Fibroblast of lung (primary cell): ENCODE results near the gene OSMR. TPM values are rescaled to one million over a fixed set of nuclear protein-coding genes. Genes with fewer than 3 reads are reported as not detected.
A peak's percentile ranks its signal among the peaks of the same experiment; 100 is the strongest.

Experiments used
- DNase-seq, 2 donors: peaks; one replicate each; pipeline versions ENCODE4 v3.0.0 to v3.0.0-alpha.2; 2010; ENCODE audit warnings: low read depth in 2 of 2
- H2AFZ ChIP-seq: 2 replicates; pipeline ENCODE4 v1.5.1; 2012; ENCODE audit warnings: low read length, control low read depth, inconsistent platforms
- H3K27ac ChIP-seq: 2 replicates; pipeline ENCODE4 v1.5.1; 2011; ENCODE audit warnings: low read length, control low read depth; ENCODE audit not compliant: insufficient read depth
- H3K27me3 ChIP-seq: 2 replicates; pipeline ENCODE4 v1.5.1; 2011; ENCODE audit warnings: mild to moderate bottlenecking, low read length; ENCODE audit not compliant: control insufficient read depth, insufficient read depth
- H3K36me3 ChIP-seq: 2 replicates; pipeline ENCODE4 v1.5.1; 2011; ENCODE audit warnings: low read length; ENCODE audit not compliant: control insufficient read depth, insufficient read depth
- H3K4me1 ChIP-seq: 2 replicates; pipeline ENCODE4 v1.5.1; 2011; ENCODE audit warnings: low read length; ENCODE audit not compliant: control insufficient read depth, insufficient read depth; ENCODE audit errors: extremely low read depth
- H3K4me2 ChIP-seq: 2 replicates; pipeline ENCODE4 v1.5.1; 2011; ENCODE audit warnings: low read length, control low read depth; ENCODE audit not compliant: insufficient read depth; ENCODE audit errors: extremely low read depth
- H3K4me3 ChIP-seq, 4 experiments: fragments of 200-600 bp in 1 of 4; sonication (generic) in 1 of 4; replicated peaks in 1 of 4; 2 replicates each; pipeline ENCODE4 v1.5.1; 2011 to 2016; ENCODE audit warnings: low read length in 4 of 4, low read depth in 3 of 4, mild to moderate bottlenecking in 3 of 4, control low read depth in 2 of 4, inconsistent platforms in 1 of 4, mixed read lengths in 1 of 4; ENCODE audit not compliant: insufficient read depth in 1 of 4; ENCODE audit errors: control extremely low read depth in 1 of 4
- H3K79me2 ChIP-seq: 2 replicates; pipeline ENCODE4 v1.5.1; 2012; ENCODE audit warnings: mild to moderate bottlenecking, low read length, inconsistent platforms; ENCODE audit not compliant: control insufficient read depth, insufficient read depth
- H3K9ac ChIP-seq: 2 replicates; pipeline ENCODE4 v1.5.1; 2011; ENCODE audit warnings: mild to moderate bottlenecking, low read length, control low read depth; ENCODE audit not compliant: insufficient read depth
- H3K9me3 ChIP-seq: 2 replicates; pipeline ENCODE4 v1.5.1; 2012; ENCODE audit warnings: low read depth, low read length; ENCODE audit not compliant: control insufficient read depth, insufficient read depth
- H4K20me1 ChIP-seq: 2 replicates; pipeline ENCODE4 v1.5.1; 2011; ENCODE audit warnings: low read length; ENCODE audit not compliant: control insufficient read depth, insufficient read depth; ENCODE audit errors: extremely low read depth
- EZH2 ChIP-seq: IDR thresholded peaks from 2 replicates; pipeline ENCODE4 v1.5.1; 2012; ENCODE audit warnings: low read length, control low read depth, mild to moderate bottlenecking; ENCODE audit errors: missing control alignments
- polyA plus RNA-seq, 2 donors: library from polyadenylated mRNA; depleted of rRNA in 1 of 2; stranded (reverse) in 1 of 2; unstranded in 1 of 2; fragments of >200 nt; gene quantifications; 2 replicates each; pipeline ENCODE4 v1.2.1, GENCODE V29; 2011 to 2012; ENCODE audit warnings: missing spikeins in 1 of 2
- total RNA-seq: library from RNA; depleted of rRNA; stranded (reverse); fragments of >200 nt; gene quantifications from 2 replicates; pipeline ENCODE4 v1.2.1, GENCODE V29; 2014
- TF ChIP-seq, protein P1 (sequence below), 2 donors: IDR thresholded peaks in 1 of 2; conservative IDR thresholded peaks in 1 of 2; 1 replicate in 1 of 2; 2 replicates in 1 of 2; pipeline ENCODE4 v1.5.1; 2011 to 2012; ENCODE audit warnings: low read length in 2 of 2, control low read depth in 1 of 2, inconsistent platforms in 1 of 2, low read depth in 1 of 2, mild to moderate bottlenecking in 1 of 2

Gene OSMR
- total and polyA plus RNA-seq, 2 donors (not counting 1 experiment from before 2014, with no cell fraction given) = 102 to 189 TPM

DNA sequence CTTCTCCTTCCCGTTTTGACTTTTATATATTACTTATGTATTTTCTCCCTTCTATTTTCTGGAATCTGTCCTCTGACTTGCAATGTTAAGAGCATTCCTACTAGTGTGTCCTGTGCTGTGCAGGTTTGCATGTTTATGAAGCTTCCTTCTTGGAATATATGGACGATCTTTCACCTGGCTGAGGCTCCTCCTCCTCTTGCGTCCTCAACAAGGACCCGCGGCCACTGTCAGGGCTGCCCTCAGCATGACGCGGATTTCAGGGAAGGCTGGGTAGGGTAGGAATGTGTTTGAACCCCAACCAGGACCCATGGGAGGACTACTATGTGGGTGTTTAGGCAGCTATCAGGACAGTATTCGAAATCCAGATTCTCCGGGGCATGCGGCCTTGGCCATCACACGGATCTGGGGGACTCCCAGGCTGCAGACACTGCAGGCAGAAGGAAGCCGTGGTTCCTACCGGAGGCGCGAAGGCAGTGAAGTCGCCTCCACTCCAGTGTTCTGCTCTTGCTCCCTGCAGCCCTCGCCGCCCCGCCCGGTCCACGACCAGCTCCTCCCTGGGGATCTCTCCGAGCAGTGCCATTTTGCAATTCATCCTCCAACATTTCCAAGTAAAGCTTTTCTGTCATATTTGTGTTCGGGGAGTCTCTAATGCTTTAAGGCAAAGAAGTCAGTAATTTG is 37.0 kb upstream of the OSMR start:
- H3K9ac ChIP-seq = no peak overlapping the region
- no peaks in the 10 kb centered on the region for H3K79me2 ChIP-seq

DNA sequence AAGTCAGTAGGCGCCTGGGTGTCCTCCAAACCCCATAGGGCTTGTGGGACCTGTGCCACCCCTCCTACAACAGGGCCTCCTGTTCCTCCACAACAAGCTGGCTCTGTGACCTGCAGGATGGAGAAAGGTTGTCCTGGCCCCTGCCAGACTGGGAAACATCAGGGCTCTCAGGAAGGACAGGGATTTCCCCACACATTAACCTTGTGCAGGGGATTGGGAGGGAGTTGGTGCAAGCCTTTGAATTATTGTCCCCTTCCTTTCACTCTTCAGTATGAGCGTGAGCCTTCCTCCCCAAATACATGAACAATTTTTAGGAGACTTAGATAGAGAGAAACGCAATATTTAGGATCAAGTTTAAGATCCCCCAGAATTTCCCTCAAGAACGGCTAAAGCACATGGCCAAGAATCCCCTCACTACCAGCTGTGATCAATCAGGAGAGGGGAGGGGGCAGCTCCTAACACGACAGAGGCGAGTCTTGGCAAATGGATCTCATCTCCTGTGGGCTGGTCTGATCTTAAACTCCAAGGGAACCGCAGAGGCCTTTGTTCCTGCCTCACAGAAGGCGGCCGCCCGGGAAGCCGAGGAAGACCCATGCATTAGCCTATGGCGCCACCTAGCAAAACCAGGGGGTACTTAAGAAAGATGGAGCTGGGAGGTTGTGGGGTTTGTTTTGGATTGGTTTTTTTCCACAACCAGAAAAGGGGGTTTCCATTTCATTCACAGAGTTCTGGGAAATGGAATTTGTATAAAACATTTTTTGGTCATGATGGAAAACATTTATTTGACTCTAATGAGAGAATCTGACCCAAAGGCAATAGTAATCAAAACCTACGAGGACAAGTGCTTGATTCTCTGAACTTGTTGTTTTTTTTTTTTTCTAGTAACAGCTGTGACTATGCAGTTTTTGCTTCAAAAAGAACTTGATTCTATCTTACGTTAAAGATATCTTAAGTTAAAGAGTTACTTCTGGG is 36.1 kb upstream of the OSMR start:
- Histone ChIP-seq H3K4me3 (no peak overlapping the region), H3K4me1 (peaks cover 32% of the 10 kb centered on the region), H3K27ac (peak overlapping the region; percentile 33), H3K27me3 (no peaks in the 10 kb centered on the region), H3K4me2 (peak overlapping the region; percentile 25), H4K20me1 (no peaks in the 10 kb centered on the region), H3K36me3 (no peaks in the 10 kb centered on the region), H3K9ac (no peak overlapping the region), H3K9me3 (no peaks in the 10 kb centered on the region), H2AFZ (peak overlapping the region; percentile 25), H3K79me2 (no peaks in the 10 kb centered on the region)
- TF ChIP-seq EZH2 = no peak
- TF ChIP-seq, protein P1, sequence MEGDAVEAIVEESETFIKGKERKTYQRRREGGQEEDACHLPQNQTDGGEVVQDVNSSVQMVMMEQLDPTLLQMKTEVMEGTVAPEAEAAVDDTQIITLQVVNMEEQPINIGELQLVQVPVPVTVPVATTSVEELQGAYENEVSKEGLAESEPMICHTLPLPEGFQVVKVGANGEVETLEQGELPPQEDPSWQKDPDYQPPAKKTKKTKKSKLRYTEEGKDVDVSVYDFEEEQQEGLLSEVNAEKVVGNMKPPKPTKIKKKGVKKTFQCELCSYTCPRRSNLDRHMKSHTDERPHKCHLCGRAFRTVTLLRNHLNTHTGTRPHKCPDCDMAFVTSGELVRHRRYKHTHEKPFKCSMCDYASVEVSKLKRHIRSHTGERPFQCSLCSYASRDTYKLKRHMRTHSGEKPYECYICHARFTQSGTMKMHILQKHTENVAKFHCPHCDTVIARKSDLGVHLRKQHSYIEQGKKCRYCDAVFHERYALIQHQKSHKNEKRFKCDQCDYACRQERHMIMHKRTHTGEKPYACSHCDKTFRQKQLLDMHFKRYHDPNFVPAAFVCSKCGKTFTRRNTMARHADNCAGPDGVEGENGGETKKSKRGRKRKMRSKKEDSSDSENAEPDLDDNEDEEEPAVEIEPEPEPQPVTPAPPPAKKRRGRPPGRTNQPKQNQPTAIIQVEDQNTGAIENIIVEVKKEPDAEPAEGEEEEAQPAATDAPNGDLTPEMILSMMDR (conservative IDR thresholded peaks at IDR 0.05 in 1 of 2, IDR thresholded peaks at IDR 0.05 in 1 of 2; ENCODE audit: low read depth in 1 of 2, low read length in 2 of 2) = peak; percentile 69 to 92
- peak; percentile 86 to 97 for DNase-seq

More for the DNA sequence above, 37.0 kb upstream of the OSMR start:
- Histone ChIP-seq H3K4me1 (peaks cover 32% of the 10 kb centered on the region), H3K27ac (peak overlapping the region; percentile 53), H3K4me3 (no peak overlapping the region), H3K27me3 (no peaks in the 10 kb centered on the region), H4K20me1 (no peaks in the 10 kb centered on the region), H3K9me3 (no peaks in the 10 kb centered on the region), H2AFZ (no peak overlapping the region), H3K4me2 (no peak overlapping the region), H3K36me3 (no peaks in the 10 kb centered on the region)
- no peak for DNase-seq
- TF ChIP-seq, protein P1 (conservative IDR thresholded peaks at IDR 0.05 in 1 of 2, IDR thresholded peaks at IDR 0.05 in 1 of 2; ENCODE audit: low read depth in 1 of 2, low read length in 2 of 2) = no peak
- TF ChIP-seq EZH2 = no peak

- no peaks in the 10 kb centered on the region for H3K36me3 ChIP-seq
- no peak overlapping the region for H3K4me3 ChIP-seq
- no peak for TF ChIP-seq EZH2
- TF ChIP-seq, protein P1 (conservative IDR thresholded peaks at IDR 0.05 in 1 of 2, IDR thresholded peaks at IDR 0.05 in 1 of 2; ENCODE audit: low read depth in 1 of 2, low read length in 2 of 2) = no peak
- H3K27me3 ChIP-seq = no peaks in the 10 kb centered on the region
- no peak overlapping the region for H3K9ac ChIP-seq
- no peaks in the 10 kb centered on the region for H3K79me2 ChIP-seq
- DNase-seq = no peak
- H3K4me1 ChIP-seq = peaks cover 4% of the 10 kb centered on the region
- H2AFZ ChIP-seq = no peak overlapping the region
- no peaks in the 10 kb centered on the region for H4K20me1 ChIP-seq
- H3K9me3 ChIP-seq = no peaks in the 10 kb centered on the region
- H3K27ac ChIP-seq = no peak overlapping the region
- no peak overlapping the region for H3K4me2 ChIP-seq
These were observed 30.9 kb upstream of the OSMR start for GRCh38 chr5:38814879-38815278.
